OCI-LY3 (cell line): ENCODE data around the gene CACNG4.

Source experiments
- EZH2phosphoT487 ChIP-seq: fragments of 200-600 bp; shearing (Covaris generic); IDR thresholded peaks from 2 replicates; pipeline ENCODE4 v1.6.1; 2018; ENCODE audit warnings: antibody characterized with exemption, mixed run types, low read depth
- TF ChIP-seq, protein P1 (sequence below): fragments of 200-600, 300-600 bp; sonication (generic); IDR thresholded peaks from 2 replicates; pipeline ENCODE4 v1.5.1; 2014; ENCODE audit warnings: antibody characterized with exemption, low read length, low read depth

- TF ChIP-seq, protein P1, sequence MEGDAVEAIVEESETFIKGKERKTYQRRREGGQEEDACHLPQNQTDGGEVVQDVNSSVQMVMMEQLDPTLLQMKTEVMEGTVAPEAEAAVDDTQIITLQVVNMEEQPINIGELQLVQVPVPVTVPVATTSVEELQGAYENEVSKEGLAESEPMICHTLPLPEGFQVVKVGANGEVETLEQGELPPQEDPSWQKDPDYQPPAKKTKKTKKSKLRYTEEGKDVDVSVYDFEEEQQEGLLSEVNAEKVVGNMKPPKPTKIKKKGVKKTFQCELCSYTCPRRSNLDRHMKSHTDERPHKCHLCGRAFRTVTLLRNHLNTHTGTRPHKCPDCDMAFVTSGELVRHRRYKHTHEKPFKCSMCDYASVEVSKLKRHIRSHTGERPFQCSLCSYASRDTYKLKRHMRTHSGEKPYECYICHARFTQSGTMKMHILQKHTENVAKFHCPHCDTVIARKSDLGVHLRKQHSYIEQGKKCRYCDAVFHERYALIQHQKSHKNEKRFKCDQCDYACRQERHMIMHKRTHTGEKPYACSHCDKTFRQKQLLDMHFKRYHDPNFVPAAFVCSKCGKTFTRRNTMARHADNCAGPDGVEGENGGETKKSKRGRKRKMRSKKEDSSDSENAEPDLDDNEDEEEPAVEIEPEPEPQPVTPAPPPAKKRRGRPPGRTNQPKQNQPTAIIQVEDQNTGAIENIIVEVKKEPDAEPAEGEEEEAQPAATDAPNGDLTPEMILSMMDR, result no peak
- TF ChIP-seq EZH2phosphoT487, result no peak
Observed at GRCh38 chr17:67044940-67045339, 80.4 kb downstream of the CACNG4 start.
